Subcutaneous adipose tissue (tissue), 4 donors: ENCODE data around the gene CSTB. TPM values are rescaled to one million over a fixed set of nuclear protein-coding genes. Genes with fewer than 3 reads are reported as not detected.

Experiments used
- CTCF ChIP-seq: fragments of 450-650 bp; IDR thresholded peaks from one replicate; pipeline ENCODE4 v1.5.1; 2016; ENCODE audit warnings: low read depth, mild to moderate bottlenecking, control low read depth, antibody characterized with exemption, moderate library complexity
- total RNA-seq, 4 donors: library from RNA; depleted of rRNA; stranded (reverse); fragments of >200 nt; gene quantifications; one replicate each; pipeline ENCODE4 v1.1.0, GENCODE V29; 2016

Gene CSTB
- total RNA-seq = 10 to 100 TPM; 14.5 to 61.4 (median 34.9) TPM

GRCh38 chr21:43775795-43776430 lies at the start of gene CSTB:
Gene CSTB (minus strand): TSS chr21:43776308. CDS start chr21:43776269, 39 bp downstream.
- no peak for TF ChIP-seq CTCF

- no peak for TF ChIP-seq CTCF
These were observed 49.3 kb upstream of the CSTB start for GRCh38 chr21:43825242-43825935.

- TF ChIP-seq CTCF = no peak
These were observed 48.5 kb upstream of the CSTB start for GRCh38 chr21:43824333-43825241.

- no peak for TF ChIP-seq CTCF
These were observed 44.4 kb upstream of the CSTB start for GRCh38 chr21:43820466-43820865.

- TF ChIP-seq CTCF = no peak
These were observed 43.6 kb upstream of the CSTB start for GRCh38 chr21:43819511-43820405.

GRCh38 chr21:43818685-43819084 lies 42.6 kb upstream of the CSTB start:
- no peak for TF ChIP-seq CTCF
